ENCODE data around the gene TAF12. TPM values are rescaled to one million over a fixed set of nuclear protein-coding genes. Genes with fewer than 3 reads are reported as not detected.

Gene TAF12
- polyA plus RNA-seq, 1 of the 3 experiments (the other 2 are of a cell fraction) = 34.9 TPM

DNA sequence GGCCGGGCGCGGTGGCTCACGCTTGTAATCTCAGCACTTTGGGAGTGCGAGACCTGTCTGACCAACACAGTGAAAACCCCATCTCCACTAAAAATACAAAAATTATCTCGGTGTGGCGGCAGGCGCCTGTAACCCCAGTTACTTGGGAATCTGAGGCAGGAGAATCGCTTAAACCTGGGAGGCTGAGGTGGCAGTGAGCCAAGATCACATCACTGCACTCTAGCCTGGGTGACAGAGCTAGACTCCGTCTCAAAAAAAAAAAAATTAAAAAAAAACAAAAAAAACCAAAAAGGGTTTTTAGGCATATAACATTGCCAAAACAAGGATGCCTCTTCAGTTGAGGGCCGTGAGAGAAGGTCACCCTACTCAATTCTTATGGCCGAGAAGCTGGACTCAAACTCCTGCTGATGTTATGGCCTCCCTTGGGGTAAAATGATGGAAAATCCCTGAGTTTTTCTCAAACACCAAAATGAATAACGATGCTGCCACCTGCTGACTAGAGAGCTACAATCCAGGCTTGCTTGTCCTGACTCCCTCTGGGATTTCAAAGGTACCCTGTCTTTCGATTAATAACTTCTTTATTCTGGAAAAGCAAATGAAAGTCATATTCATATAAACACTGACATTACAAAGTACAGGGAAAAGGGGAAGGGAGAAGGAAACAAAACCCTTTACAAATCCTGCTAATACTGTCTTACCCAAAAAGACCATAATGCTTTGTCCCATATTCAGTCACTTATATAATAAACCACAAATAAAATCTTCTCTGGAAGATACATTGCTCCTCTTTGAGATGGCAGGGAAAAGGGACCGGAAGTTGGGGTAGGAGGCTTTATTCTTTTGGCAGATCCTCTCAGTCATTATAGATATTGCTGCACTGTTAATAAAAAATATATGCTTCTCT is 40.1 kb downstream of the TAF12 start:
- H2AFZ ChIP-seq (ENCODE audit: low read depth) = no peak overlapping the region
- no peaks in the 10 kb centered on the region for H3K27me3 ChIP-seq (ENCODE audit: insufficient read depth)
- H3F3A ChIP-seq (replicated peaks; ENCODE audit: insufficient read depth) = peaks cover 32% of the 10 kb centered on the region
- peaks cover 0 to 13% of the 10 kb centered on the region in 2 experiments; a peak in 3 of 4 replicates for H3K4me1 ChIP-seq (ENCODE audit: control insufficient read depth in 1 of 2, insufficient read depth in 2 of 2, low read depth in 1 of 2, low read length in 1 of 2)
- no peaks in the 10 kb centered on the region for H3K9me2 ChIP-seq
- peaks cover 8 to 20% of the 10 kb centered on the region in 2 experiments for H3K36me3 ChIP-seq (replicated peaks in 1 of 2; ENCODE audit: control insufficient read depth in 1 of 2, insufficient read depth in 2 of 2, low read length in 1 of 2)
- peak; percentile 92 for TF ChIP-seq RAD21 (IDR thresholded peaks at IDR 0.05; ENCODE audit: low read length)
- peak; percentile 84 for TF ChIP-seq SMC3 (IDR thresholded peaks at IDR 0.05; ENCODE audit: low read depth, low read length)
- TF ChIP-seq RCOR1 (IDR thresholded peaks at IDR 0.05; ENCODE audit: low read length) = no peak
- no peak for TF ChIP-seq YY1 (IDR thresholded peaks at IDR 0.05; ENCODE audit: low read depth)
- TF ChIP-seq, protein P1, sequence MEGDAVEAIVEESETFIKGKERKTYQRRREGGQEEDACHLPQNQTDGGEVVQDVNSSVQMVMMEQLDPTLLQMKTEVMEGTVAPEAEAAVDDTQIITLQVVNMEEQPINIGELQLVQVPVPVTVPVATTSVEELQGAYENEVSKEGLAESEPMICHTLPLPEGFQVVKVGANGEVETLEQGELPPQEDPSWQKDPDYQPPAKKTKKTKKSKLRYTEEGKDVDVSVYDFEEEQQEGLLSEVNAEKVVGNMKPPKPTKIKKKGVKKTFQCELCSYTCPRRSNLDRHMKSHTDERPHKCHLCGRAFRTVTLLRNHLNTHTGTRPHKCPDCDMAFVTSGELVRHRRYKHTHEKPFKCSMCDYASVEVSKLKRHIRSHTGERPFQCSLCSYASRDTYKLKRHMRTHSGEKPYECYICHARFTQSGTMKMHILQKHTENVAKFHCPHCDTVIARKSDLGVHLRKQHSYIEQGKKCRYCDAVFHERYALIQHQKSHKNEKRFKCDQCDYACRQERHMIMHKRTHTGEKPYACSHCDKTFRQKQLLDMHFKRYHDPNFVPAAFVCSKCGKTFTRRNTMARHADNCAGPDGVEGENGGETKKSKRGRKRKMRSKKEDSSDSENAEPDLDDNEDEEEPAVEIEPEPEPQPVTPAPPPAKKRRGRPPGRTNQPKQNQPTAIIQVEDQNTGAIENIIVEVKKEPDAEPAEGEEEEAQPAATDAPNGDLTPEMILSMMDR (IDR thresholded peaks at IDR 0.05) = peak; percentile 86
- H3K4me3 ChIP-seq (ENCODE audit: low read depth in 2 of 2, low read length in 1 of 2) = no peak overlapping the region; a peak in 1 of 4 replicates
- ChIA-PET CTCF (interaction anchor here (0.6 to 6.4 kb wide), 34 partner anchors 9 to 354 kb away, joined by 3 to 48 read pairs (median 4); partner anchors contain the start of gene RCC1), POLR2A (interaction anchor here (1.1 to 1.8 kb wide), 2 partner anchors 21 to 84 kb away, joined by 3 to 14 read pairs; no protein-coding TSS in a partner anchor)
- H3K79me2 ChIP-seq (ENCODE audit: insufficient read depth) = no peaks in the 10 kb centered on the region
- H3K27ac ChIP-seq (ENCODE audit: low read depth in 2 of 2, low read length in 1 of 2) = peak overlapping the region in 1 of 2 experiments; percentile 69; a peak in 2 of 4 replicates
- 61% methylated on average over 15 of the region's 15 CpGs for WGBS (ENCODE audit: low lambda C conversion rate)
- H3K4me2 ChIP-seq = peak overlapping the region; percentile 71
- no peaks in the 10 kb centered on the region for H3K9me3 ChIP-seq
- H3K9ac ChIP-seq = no peak overlapping the region
- H4K20me1 ChIP-seq (ENCODE audit: insufficient read depth) = peaks cover 4% of the 10 kb centered on the region; the same call in 1 of the 2 replicates
- DNase-seq = peak; percentile 80

DNA sequence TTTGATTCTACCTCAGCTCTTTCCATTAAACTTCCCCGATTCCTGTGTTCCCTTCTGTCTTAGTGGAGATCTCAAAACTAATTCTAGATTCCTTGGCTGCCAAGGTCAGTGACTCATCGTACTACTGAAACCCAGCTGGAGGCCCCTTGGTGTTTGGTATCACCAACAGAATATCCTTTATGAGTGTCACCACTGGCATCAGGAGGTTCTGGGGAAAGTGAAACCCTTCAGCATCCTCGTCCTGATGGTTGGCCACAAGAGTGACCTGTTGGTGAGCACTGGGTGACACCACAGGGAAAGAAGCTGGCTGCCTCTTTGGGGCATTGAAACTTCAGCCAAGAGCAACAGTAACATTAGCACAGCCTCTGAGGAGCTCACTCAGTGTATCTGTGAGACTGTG is 41.2 kb downstream of the TAF12 start:
- ChIA-PET POLR2A (interaction anchor here (0.7 to 1.8 kb wide), 2 partner anchors 20 to 94 kb away, joined by 3 to 14 read pairs; no protein-coding TSS in a partner anchor), CTCF (interaction anchor here (1.4 to 6.4 kb wide), 11 partner anchors 10 to 353 kb away, joined by 3 to 48 read pairs (median 11); no protein-coding TSS in a partner anchor)
- Histone ChIP-seq H3K27ac (ENCODE audit: low read depth in 2 of 2, low read length in 1 of 2) (peak overlapping the region in 1 of 2 experiments; percentile 69; a peak in 2 of 4 replicates), H3K4me2 (peak overlapping the region; percentile 71), H3F3A (replicated peaks; ENCODE audit: insufficient read depth) (peaks cover 32% of the 10 kb centered on the region), H3K4me1 (ENCODE audit: control insufficient read depth in 1 of 2, insufficient read depth in 2 of 2, low read depth in 1 of 2, low read length in 1 of 2) (peaks cover 0 to 13% of the 10 kb centered on the region in 2 experiments; a peak in 3 of 4 replicates), H3K27me3 (ENCODE audit: insufficient read depth) (no peaks in the 10 kb centered on the region), H3K9ac (no peak overlapping the region), H2AFZ (ENCODE audit: low read depth) (no peak overlapping the region), H3K9me2 (no peaks in the 10 kb centered on the region), H3K79me2 (ENCODE audit: insufficient read depth) (no peaks in the 10 kb centered on the region), H3K36me3 (replicated peaks in 1 of 2; ENCODE audit: control insufficient read depth in 1 of 2, insufficient read depth in 2 of 2, low read length in 1 of 2) (peaks cover 3 to 19% of the 10 kb centered on the region in 2 experiments), H3K4me3 (ENCODE audit: low read depth in 2 of 2, low read length in 1 of 2) (peak overlapping the region in 1 of 2 experiments; percentile 25; a peak in 1 of 4 replicates), H3K9me3 (no peaks in the 10 kb centered on the region), H4K20me1 (ENCODE audit: insufficient read depth) (peaks cover 4% of the 10 kb centered on the region; the same call in 1 of the 2 replicates)
- WGBS (ENCODE audit: low lambda C conversion rate) = 14% methylated on average over 3 of the region's 3 CpGs
- DNase-seq = no peak
- TF ChIP-seq, protein P2, sequence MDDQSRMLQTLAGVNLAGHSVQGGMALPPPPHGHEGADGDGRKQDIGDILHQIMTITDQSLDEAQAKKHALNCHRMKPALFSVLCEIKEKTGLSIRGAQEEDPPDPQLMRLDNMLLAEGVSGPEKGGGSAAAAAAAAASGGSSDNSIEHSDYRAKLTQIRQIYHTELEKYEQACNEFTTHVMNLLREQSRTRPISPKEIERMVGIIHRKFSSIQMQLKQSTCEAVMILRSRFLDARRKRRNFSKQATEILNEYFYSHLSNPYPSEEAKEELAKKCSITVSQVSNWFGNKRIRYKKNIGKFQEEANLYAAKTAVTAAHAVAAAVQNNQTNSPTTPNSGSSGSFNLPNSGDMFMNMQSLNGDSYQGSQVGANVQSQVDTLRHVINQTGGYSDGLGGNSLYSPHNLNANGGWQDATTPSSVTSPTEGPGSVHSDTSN (IDR thresholded peaks at IDR 0.05) = peak; percentile 78
- TF ChIP-seq, protein P3, sequence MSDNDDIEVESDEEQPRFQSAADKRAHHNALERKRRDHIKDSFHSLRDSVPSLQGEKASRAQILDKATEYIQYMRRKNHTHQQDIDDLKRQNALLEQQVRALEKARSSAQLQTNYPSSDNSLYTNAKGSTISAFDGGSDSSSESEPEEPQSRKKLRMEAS (IDR thresholded peaks at IDR 0.05; ENCODE audit: low read depth) = peak; percentile 40; the same call in 1 of the 2 replicates
- peak; percentile 81; the same call in 1 of the 2 replicates for TF ChIP-seq SIN3A (IDR thresholded peaks at IDR 0.05; ENCODE audit: borderline replicate concordance, low read depth, low read length)
- TF ChIP-seq RFX5 (IDR thresholded peaks at IDR 0.05; ENCODE audit: low read length) = no peak
- TF ChIP-seq JUND (IDR thresholded peaks at IDR 0.05) = peak; percentile 94
- peak; percentile 68; the same call in 1 of the 2 replicates for TF ChIP-seq TEAD4 (IDR thresholded peaks at IDR 0.05; ENCODE audit: borderline replicate concordance, insufficient read depth)
- TF ChIP-seq MEF2A (IDR thresholded peaks at IDR 0.05; ENCODE audit: borderline replicate concordance, low read depth) = peak; percentile 27; the same call in 1 of the 2 replicates
- TF ChIP-seq TCF12 (IDR thresholded peaks at IDR 0.05) = peak; percentile 91
- TF ChIP-seq GABPA (IDR thresholded peaks at IDR 0.05; ENCODE audit: low read depth) = no peak
- TF ChIP-seq RAD21 (IDR thresholded peaks at IDR 0.05; ENCODE audit: low read length) = no peak
- TF ChIP-seq, protein P4, sequence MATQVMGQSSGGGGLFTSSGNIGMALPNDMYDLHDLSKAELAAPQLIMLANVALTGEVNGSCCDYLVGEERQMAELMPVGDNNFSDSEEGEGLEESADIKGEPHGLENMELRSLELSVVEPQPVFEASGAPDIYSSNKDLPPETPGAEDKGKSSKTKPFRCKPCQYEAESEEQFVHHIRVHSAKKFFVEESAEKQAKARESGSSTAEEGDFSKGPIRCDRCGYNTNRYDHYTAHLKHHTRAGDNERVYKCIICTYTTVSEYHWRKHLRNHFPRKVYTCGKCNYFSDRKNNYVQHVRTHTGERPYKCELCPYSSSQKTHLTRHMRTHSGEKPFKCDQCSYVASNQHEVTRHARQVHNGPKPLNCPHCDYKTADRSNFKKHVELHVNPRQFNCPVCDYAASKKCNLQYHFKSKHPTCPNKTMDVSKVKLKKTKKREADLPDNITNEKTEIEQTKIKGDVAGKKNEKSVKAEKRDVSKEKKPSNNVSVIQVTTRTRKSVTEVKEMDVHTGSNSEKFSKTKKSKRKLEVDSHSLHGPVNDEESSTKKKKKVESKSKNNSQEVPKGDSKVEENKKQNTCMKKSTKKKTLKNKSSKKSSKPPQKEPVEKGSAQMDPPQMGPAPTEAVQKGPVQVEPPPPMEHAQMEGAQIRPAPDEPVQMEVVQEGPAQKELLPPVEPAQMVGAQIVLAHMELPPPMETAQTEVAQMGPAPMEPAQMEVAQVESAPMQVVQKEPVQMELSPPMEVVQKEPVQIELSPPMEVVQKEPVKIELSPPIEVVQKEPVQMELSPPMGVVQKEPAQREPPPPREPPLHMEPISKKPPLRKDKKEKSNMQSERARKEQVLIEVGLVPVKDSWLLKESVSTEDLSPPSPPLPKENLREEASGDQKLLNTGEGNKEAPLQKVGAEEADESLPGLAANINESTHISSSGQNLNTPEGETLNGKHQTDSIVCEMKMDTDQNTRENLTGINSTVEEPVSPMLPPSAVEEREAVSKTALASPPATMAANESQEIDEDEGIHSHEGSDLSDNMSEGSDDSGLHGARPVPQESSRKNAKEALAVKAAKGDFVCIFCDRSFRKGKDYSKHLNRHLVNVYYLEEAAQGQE (IDR thresholded peaks at IDR 0.05; ENCODE audit: low read depth, low read length) = peak; percentile 40; the same call in 1 of the 2 replicates
- TF ChIP-seq GATA2 (CRISPR knock-in tag; IDR thresholded peaks at IDR 0.05) = no peak
- TF ChIP-seq FOSL2 (IDR thresholded peaks at IDR 0.05; ENCODE audit: borderline replicate concordance, low read depth) = peak; percentile 95
- peak; percentile 31; the same call in 1 of the 2 replicates for TF ChIP-seq RXRA (IDR thresholded peaks at IDR 0.05; ENCODE audit: borderline replicate concordance, low read depth)
- peak; percentile 53; the same call in 1 of the 2 replicates for TF ChIP-seq POLR2AphosphoS5 (IDR thresholded peaks at IDR 0.05; ENCODE audit: low read depth, low read length)

Data from SK-N-SH (cell line).